Activated CD4-positive, alpha-beta T cell treated with anti-CD3 and anti-CD28 coated beads, Interleukin-2, Interleukin-6, amounts not matched to agents 100 ng/mL and 50 ng/mL, durations not matched to agents 16 hours and 8 hours (primary cell): ENCODE data around the gene ANGPTL1.

Experiments used
- DNase-seq: peaks from one replicate; pipeline ENCODE4 v3.0.0-alpha.2; 2020

The ANGPTL1 gene

DNA sequence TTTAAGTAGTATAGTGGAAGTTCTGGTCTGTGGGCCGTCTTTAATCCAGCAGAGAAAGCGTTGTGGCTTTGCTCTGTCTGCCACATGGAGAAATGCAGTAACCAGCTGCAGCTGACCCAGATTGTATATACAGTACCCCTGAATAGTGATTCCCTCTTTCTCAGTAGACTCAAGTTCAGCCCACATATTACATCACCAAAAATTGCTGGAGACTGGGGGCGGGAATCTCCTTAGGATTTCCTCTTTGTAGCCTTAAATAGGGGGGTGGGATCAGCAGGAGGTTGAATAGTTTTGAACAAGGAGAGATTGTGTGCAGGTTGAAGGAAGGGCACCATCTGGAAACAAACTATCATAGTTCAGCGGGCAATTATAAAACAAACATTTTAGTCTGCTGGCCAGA is at the start of gene ANGPTL1:
TSS of gene ANGPTL1 (minus strand) at position 134 of the 400 bp plus-strand sequence. CDS start 5,301 bp downstream, outside the sequence.
- no peak for DNase-seq

DNA sequence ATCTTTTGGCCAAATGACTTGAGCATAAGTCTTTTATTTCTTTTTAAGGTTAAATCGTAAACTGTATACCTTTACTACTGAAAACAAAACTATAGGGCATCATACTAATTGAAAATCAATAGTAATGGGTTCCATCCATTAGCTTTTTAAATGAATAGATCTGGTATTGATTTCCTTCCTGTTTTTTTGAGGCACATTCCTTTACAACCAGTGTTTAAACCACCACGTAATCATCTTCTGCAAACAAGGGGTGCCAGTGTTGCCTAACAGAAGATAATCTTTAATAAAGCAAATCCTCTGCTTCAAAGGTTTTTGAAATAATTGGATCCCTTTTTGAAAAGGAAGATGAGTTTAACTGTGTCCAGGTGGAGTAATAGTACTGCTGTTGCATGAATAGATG is 48.7 kb upstream of the ANGPTL1 start:
- DNase-seq: no peak

DNA sequence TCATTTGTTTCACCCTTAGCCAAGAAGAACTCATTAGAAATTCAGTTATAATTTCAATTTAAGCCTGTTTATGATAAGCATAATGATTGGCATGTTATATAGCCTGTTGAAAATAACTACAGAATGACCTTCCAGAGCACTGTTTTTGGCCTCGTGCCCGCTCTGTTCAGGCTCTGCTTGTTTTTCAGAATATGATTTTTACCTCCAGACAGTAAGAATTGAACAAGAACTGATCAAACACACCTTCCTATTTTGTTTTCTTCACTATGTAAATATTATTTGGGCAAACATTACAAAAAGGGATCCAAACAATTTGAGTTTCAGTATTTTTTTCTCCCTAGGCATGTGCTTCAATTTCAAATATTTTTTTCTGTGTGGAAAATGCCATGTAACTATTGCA is 48.1 kb upstream of the ANGPTL1 start:
- DNase-seq: no peak

DNA sequence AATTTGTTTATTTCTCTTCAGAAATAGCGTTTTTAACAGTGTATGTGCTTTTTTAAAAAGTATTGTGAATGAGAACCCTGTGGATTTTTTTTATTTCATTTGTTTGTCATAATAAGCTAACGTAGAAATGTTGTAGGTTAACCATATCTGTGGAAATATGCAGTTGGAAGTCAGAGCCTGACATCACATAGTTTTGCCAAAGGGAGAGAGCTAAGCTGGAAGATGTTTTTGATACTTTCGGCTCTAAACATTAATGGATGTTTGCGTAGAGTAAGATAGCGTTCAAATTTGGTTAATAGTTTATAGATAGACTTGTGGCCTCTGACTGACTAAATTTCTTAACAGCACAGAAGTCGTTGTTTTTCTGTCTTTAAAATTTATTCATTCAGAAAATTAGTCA is 47.4 kb upstream of the ANGPTL1 start:
- no peak for DNase-seq

GRCh38 chr1:178916448-178917174 is 45.7 kb upstream of the ANGPTL1 start:
- no peak for DNase-seq

GRCh38 chr1:178912597-178912996 is 41.7 kb upstream of the ANGPTL1 start:
- DNase-seq: no peak

- DNase-seq: no peak
These were observed 39.1 kb upstream of the ANGPTL1 start for GRCh38 chr1:178910023-178910422.

- no peak for DNase-seq
These were observed 37.5 kb upstream of the ANGPTL1 start for GRCh38 chr1:178908358-178908757.

DNA sequence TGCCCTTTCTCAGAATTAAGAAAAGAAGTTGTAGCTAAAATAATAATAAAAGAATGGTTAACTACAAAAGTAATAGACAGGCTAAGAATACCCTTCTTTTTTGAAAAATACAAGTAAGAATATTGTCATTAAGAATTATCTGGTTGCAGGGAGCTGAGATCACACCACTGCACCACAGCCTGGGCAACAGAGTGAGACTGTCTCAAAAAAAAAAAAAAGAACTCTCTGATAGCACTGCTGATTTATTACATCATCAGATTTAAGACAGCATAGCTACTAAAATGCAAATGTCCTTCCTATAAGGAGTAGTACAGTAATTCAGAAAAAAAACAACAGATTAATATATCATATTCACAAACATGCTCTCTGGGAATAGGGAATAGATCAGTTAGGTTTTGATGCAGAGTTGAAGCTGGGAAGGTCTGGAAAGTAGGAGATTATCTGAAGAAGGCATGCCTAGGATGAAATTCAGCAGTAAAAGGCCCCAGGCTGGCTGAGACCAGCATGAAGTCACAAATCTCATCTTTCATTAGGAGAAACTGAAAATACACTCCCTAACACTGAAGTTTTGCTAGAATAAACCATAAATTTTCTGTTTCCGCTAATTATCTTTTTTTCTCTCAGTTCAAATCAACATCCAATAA is 30.7 kb upstream of the ANGPTL1 start:
- DNase-seq: no peak

DNA sequence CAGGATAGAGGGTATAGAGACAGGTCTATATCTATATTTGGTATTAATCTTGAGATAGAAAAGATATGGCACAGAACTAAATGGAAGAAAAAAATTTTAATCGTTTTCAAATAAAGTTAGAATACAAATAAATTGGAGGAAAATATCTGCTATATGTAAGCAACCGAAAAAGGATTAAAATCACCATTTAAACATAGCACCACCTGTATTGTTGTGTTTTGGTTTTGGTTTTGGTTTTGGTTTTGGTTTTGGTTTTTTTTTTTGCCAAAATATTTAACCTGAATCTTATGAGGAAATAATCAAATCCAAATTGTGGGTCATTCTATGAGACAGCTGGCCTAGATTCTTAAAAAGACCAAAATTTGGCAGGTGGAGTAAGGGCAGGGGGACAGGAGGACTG is 28.5 kb upstream of the ANGPTL1 start:
- no peak for DNase-seq

GRCh38 chr1:178898401-178898800 is 27.5 kb upstream of the ANGPTL1 start:
- no peak for DNase-seq

GRCh38 chr1:178895928-178896327 is 25.1 kb upstream of the ANGPTL1 start:
- no peak for DNase-seq

GRCh38 chr1:178886551-178886950 is 15.7 kb upstream of the ANGPTL1 start:
- no peak for DNase-seq

- DNase-seq: no peak
These were observed 15.0 kb upstream of the ANGPTL1 start for GRCh38 chr1:178885869-178886268.

- DNase-seq: no peak
These were observed 11.1 kb upstream of the ANGPTL1 start for GRCh38 chr1:178881950-178882349.

DNA sequence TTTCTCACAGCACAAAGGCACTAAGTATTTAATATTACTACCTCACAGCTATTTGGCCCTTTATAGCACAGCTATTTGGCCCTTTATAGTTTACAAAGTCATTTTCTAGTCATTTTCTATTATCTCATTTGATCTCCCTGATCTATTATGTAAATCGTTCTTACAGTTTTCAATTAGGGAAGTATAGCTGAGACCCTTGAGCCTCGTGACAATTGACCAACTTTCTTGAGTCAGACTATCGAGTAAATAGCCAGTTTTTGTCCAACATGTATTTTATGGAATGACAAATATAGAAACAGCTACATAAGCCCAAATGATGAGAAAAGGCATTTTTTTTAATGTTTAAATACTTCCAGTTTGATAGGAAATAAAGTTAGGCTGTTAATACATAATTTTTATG is 7.0 kb upstream of the ANGPTL1 start:
- DNase-seq: no peak

- DNase-seq: no peak
These were observed 5.1 kb upstream of the ANGPTL1 start for GRCh38 chr1:178875936-178876335.

- no peak for DNase-seq
These were observed 4.1 kb upstream of the ANGPTL1 start for GRCh38 chr1:178874966-178875365.

GRCh38 chr1:178871551-178872320 is 859 bp upstream of the ANGPTL1 start:
- DNase-seq: no peak

- DNase-seq: no peak
These were observed 656 bp downstream of the ANGPTL1 start for GRCh38 chr1:178870221-178870620.

- DNase-seq: no peak
These were observed 1.7 kb downstream of the ANGPTL1 start for GRCh38 chr1:178869119-178869697.

DNA sequence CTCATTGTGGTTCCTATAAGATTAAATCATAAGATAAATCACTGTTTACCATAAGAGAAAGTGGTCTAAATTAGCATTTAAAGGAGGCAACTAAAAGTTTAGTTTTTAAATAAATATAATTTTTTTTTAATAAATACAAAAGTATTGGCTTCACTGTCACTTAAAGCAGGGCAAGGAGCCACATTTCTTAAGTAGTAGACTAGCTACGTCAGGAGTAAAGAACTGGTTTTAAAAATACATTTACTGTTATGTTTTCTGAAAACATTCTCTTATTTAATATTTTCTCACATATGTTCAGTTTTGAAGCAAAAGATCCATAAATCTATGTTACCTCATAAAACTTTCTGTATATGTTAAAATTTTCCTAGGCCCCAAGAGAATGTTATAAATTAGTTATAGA is 2.2 kb downstream of the ANGPTL1 start:
- DNase-seq: no peak

GRCh38 chr1:178867670-178868069 is 3.2 kb downstream of the ANGPTL1 start:
- DNase-seq: no peak

GRCh38 chr1:178864326-178864725 is 6.6 kb downstream of the ANGPTL1 start:
- DNase-seq: peak; percentile 29
